GM12873 (cell line): ENCODE results near the gene MMRN2.

Source experiments
- CTCF ChIP-seq: IDR thresholded peaks from 2 replicates; pipeline ENCODE4 v1.5.1; 2012; ENCODE audit warnings: low read depth, mild to moderate bottlenecking, moderate library complexity, low read length, control low read depth; ENCODE audit not compliant: insufficient read depth; ENCODE audit errors: missing control alignments

Gene MMRN2

GRCh38 chr10:86979296-86979818 lies 21.9 kb upstream of the MMRN2 start:
- TF ChIP-seq CTCF: no peak

GRCh38 chr10:86976362-86977056 lies 19.1 kb upstream of the MMRN2 start:
- no peak for TF ChIP-seq CTCF

- no peak for TF ChIP-seq CTCF
Measured at GRCh38 chr10:86974484-86974883, 17.1 kb upstream of the MMRN2 start.

GRCh38 chr10:86972613-86973380 lies 15.4 kb upstream of the MMRN2 start:
- TF ChIP-seq CTCF: no peak

- TF ChIP-seq CTCF: no peak
Measured at GRCh38 chr10:86971232-86971991, 14.0 kb upstream of the MMRN2 start.

- TF ChIP-seq CTCF: no peak
Measured at GRCh38 chr10:86970982-86971231, 13.5 kb upstream of the MMRN2 start.
